Duodenal mucosa (tissue), 2 donors: Measurements from ENCODE around the gene DBNDD1.

ENCODE experiments used
- H3K27ac ChIP-seq: one replicate; pipeline ENCODE4 v1.7.0; 2013; ENCODE audit warnings: low read depth, low read length
- H3K27me3 ChIP-seq, 2 donors: one replicate each; pipeline ENCODE4 v1.7.0; 2013; ENCODE audit warnings: low read length in 2 of 2, control low read depth in 1 of 2; ENCODE audit not compliant: insufficient read depth in 2 of 2, control insufficient read depth in 1 of 2
- H3K36me3 ChIP-seq, 2 donors: one replicate each; pipeline ENCODE4 v1.7.0; 2013; ENCODE audit warnings: low read length in 2 of 2, control low read depth in 1 of 2; ENCODE audit not compliant: insufficient read depth in 2 of 2, control insufficient read depth in 1 of 2
- H3K4me1 ChIP-seq, 2 donors: one replicate each; pipeline ENCODE4 v1.7.0; 2013; ENCODE audit warnings: low read length in 2 of 2, control low read depth in 1 of 2; ENCODE audit not compliant: insufficient read depth in 2 of 2, control insufficient read depth in 1 of 2
- H3K4me3 ChIP-seq, 2 donors: one replicate each; pipeline ENCODE4 v1.7.0; 2013; ENCODE audit warnings: low read length in 2 of 2, low read depth in 1 of 2
- H3K9ac ChIP-seq, 2 donors: one replicate each; pipeline ENCODE4 v1.7.0; 2013; ENCODE audit warnings: low read length in 2 of 2, low read depth in 1 of 2
- H3K9me3 ChIP-seq, 2 donors: one replicate each; pipeline ENCODE4 v1.7.0; 2013; ENCODE audit warnings: low read length in 2 of 2, control low read depth in 1 of 2; ENCODE audit not compliant: control insufficient read depth in 1 of 2

The DBNDD1 gene

DNA sequence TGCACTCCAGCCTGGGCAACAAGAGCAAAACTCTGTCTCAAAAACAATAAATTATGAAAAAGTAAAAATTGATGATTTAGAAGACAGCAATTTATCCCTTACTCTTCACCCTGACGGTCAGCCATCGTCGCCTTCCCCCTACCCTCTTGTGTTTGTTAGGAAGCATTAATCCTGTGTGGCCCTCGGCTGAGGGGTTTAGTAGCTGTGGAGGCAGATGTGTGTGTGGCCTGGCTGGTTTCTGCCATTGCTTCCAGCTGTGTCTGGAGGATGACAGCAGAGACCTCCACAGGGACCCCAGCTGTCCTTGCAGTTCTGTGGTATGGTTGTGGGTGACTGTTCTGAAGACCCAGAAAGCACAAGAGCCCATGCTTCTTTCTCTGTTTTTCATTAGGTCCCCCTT lies 25.9 kb downstream of the DBNDD1 start:
- H3K4me3 ChIP-seq: no peak overlapping the region
- no peaks in the 10 kb centered on the region for H3K27me3 ChIP-seq
- peaks cover 0 to 14% of the 10 kb centered on the region in 2 donors for H3K9me3 ChIP-seq
- H3K9ac ChIP-seq: no peak overlapping the region
- no peaks in the 10 kb centered on the region for H3K4me1 ChIP-seq
- H3K27ac ChIP-seq: no peak overlapping the region
- H3K36me3 ChIP-seq: peaks cover 40 to 69% of the 10 kb centered on the region in 2 donors

DNA sequence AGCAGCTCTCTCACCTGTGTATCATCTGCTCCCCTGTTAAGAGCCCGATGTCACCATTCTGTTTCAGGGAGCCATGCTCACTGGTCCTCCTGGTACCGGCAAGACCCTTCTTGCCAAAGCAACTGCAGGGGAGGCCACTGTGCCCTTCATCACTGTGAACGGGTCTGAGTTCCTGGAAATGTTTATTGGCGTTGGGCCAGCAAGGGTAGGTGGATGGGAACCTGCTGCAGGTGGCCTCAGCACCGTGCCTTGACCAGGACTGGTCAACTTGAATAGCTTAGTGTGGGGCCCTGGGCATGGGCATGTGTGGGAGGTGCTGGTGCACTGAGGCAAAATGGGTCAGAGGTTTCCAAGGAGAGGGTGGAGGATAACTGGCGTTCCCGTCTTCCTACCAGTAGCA lies 28.5 kb downstream of the DBNDD1 start:
- Histone ChIP-seq H3K9ac (no peak overlapping the region), H3K4me3 (no peak overlapping the region), H3K27ac (no peak overlapping the region), H3K27me3 (no peaks in the 10 kb centered on the region), H3K36me3 (peaks cover 44 to 71% of the 10 kb centered on the region in 2 donors), H3K9me3 (peaks cover 0 to 12% of the 10 kb centered on the region in 2 donors), H3K4me1 (no peaks in the 10 kb centered on the region)

DNA sequence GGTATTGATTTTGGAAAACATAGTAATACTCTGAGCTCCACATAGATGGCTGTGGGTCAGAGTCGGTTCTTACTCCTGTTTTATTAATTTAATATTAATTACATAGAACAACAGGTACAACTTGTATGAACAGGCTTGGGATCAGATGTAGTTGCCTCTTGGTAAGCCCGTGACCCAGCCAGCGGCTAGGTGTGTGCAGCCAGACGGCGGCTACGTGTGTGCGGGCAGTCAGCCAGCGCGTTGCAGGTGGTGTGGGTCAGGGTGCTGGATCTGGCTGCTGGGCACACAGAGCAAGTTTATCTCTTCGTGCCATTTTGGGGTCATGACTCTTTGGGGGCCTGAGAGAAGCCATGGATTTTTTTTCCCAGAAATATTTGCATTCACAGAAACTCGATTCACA lies 30.3 kb downstream of the DBNDD1 start:
- no peaks in the 10 kb centered on the region for H3K4me1 ChIP-seq
- H3K36me3 ChIP-seq: peaks cover 39 to 68% of the 10 kb centered on the region in 2 donors
- no peak overlapping the region for H3K9ac ChIP-seq
- H3K27me3 ChIP-seq: no peaks in the 10 kb centered on the region
- H3K4me3 ChIP-seq: no peak overlapping the region
- H3K9me3 ChIP-seq: no peaks in the 10 kb centered on the region
- H3K27ac ChIP-seq: no peak overlapping the region

DNA sequence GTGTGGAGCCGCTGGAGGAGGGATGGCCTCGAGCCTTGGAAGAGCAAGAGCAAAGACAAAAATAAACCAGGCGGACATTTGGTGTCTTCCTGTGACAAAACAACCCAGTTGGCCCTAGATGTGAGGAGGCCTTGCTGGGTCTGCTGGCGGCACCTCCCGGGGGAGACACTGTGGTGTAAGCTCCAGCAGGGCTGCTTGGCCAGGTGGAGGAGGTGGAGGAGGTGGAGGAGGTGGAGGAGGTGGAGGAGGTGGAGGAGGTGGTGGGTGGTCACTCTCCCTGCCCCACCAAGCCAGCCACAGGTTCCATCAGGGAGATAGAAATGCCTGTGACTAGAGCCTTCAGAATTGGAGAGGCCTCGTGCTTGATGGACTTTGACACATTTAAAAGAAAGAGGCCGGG lies 32.1 kb downstream of the DBNDD1 start:
- H3K27ac ChIP-seq: no peak overlapping the region
- H3K9ac ChIP-seq: no peak overlapping the region
- H3K9me3 ChIP-seq: no peaks in the 10 kb centered on the region
- no peak overlapping the region for H3K4me3 ChIP-seq
- H3K36me3 ChIP-seq: peaks cover 39 to 70% of the 10 kb centered on the region in 2 donors
- H3K27me3 ChIP-seq: no peaks in the 10 kb centered on the region
- H3K4me1 ChIP-seq: no peaks in the 10 kb centered on the region

DNA sequence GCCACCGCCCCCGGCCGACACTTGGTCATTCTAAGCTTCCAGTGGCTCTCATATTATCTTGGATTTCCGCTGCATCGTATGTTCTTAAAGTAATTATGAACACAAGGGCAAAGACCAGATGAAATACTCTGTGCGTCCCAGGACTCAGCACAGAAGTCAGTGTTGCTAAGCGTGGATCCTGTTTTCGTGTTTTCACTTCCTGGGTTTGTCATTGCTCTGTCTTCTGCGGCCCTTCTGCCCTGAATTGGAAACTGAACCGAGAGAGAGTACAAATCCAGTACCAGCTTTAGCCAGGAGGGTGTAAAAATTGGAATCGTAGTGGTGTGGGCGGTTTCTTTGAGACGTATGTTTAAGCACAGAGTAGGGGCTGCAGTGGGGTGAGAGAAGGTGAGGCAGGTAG lies 32.7 kb downstream of the DBNDD1 start:
- H3K27me3 ChIP-seq: no peaks in the 10 kb centered on the region
- H3K4me1 ChIP-seq: no peaks in the 10 kb centered on the region
- no peak overlapping the region for H3K27ac ChIP-seq
- H3K4me3 ChIP-seq: no peak overlapping the region
- H3K9ac ChIP-seq: no peak overlapping the region
- peaks cover 39 to 70% of the 10 kb centered on the region in 2 donors for H3K36me3 ChIP-seq
- H3K9me3 ChIP-seq: no peaks in the 10 kb centered on the region

DNA sequence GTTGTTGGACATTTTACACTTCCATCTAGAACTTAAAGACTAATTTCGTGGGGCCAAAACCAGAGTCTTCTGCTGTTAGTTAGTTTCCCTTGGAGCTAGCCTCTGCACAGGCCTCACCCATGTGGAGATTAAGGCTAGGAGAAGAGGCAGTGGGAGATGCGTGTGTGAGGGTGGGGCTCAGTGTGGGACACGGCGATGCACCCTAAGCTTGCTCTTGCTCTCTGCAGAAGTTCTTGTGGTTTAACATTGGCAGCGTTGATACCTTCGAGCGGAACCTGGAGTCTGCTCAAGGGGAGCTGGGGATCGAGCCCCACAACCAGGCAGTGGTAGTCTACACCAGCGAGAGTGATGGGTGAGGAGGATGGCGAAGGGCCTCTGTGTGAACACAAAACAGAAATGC lies 34.0 kb downstream of the DBNDD1 start:
- no peaks in the 10 kb centered on the region for H3K4me1 ChIP-seq

DNA sequence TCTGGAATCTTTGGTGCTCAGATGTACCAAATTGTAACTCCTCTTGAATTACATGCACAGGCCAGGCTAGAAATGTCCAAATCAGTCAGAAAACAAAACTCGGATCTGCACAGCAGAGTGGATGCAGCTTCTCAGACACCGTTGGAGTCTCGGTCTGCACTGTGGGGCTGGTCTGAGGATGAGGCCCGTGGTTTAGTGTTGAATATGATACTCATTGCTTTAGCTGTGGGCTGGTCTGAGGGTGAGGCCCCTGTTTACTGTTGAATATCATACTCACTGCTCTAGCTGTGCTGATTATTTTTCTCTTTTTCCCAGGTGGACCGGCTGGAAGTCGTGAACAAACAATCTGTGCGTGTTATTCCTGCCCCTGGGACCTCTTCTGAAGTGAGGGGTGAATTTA lies 35.0 kb downstream of the DBNDD1 start:
- no peak overlapping the region for H3K27ac ChIP-seq
- H3K4me3 ChIP-seq: no peak overlapping the region
- H3K9ac ChIP-seq: no peak overlapping the region
- no peaks in the 10 kb centered on the region for H3K4me1 ChIP-seq
- H3K36me3 ChIP-seq: peaks cover 33 to 74% of the 10 kb centered on the region in 2 donors
- H3K9me3 ChIP-seq: no peaks in the 10 kb centered on the region
- no peaks in the 10 kb centered on the region for H3K27me3 ChIP-seq

More for the DNA sequence above, 34.0 kb downstream of the DBNDD1 start:
- Histone ChIP-seq H3K27ac (no peak overlapping the region), H3K36me3 (peaks cover 34 to 68% of the 10 kb centered on the region in 2 donors), H3K4me3 (no peak overlapping the region), H3K9me3 (no peaks in the 10 kb centered on the region), H3K27me3 (no peaks in the 10 kb centered on the region), H3K9ac (no peak overlapping the region)

DNA sequence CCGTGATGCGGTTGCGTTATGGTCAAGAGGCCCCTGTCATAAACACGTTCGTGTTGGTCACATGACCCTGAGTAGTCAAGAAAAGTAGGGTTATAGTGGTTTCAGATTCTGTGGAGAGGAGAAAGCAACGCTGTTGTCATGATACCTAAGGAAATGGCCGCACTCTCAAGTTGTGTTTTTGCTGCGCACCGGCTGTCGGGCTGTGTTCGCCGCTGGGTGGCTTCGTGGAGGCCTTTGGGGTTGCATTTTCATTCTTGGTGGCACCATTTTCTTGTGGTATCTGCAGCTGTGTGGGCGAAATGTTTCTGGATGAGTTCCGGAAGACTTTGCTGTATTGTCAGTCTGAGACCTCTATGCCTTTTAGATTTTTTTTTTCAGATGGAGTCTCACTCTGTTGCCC lies 35.7 kb downstream of the DBNDD1 start:
- Histone ChIP-seq H3K36me3 (peaks cover 27 to 74% of the 10 kb centered on the region in 2 donors), H3K4me3 (no peak overlapping the region), H3K27ac (no peak overlapping the region), H3K9ac (no peak overlapping the region), H3K27me3 (no peaks in the 10 kb centered on the region), H3K9me3 (no peaks in the 10 kb centered on the region), H3K4me1 (no peaks in the 10 kb centered on the region)

DNA sequence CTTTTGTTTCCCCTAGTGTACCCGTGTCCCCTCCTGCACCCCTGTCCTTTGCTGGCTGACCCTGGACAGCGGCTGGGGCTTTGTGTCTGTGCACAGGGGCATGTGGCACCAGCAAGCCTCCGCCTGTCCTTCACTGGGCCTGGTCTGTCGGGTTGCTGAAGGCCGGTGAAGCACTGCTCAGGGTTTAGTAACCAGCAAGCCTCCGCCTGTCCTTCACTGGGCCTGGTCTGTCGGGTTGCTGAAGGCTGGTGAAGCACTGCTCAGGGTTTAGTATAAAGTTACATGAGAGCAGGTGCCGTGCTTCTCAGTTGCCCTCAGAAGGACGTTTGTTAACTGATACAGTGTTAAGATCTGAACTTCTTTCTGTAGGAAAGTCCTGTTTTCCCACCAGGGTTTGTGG lies 36.9 kb downstream of the DBNDD1 start:
- Histone ChIP-seq H3K9ac (no peak overlapping the region), H3K9me3 (no peaks in the 10 kb centered on the region), H3K36me3 (peaks cover 31 to 84% of the 10 kb centered on the region in 2 donors), H3K4me1 (no peaks in the 10 kb centered on the region), H3K27ac (no peak overlapping the region), H3K27me3 (no peaks in the 10 kb centered on the region), H3K4me3 (no peak overlapping the region)

DNA sequence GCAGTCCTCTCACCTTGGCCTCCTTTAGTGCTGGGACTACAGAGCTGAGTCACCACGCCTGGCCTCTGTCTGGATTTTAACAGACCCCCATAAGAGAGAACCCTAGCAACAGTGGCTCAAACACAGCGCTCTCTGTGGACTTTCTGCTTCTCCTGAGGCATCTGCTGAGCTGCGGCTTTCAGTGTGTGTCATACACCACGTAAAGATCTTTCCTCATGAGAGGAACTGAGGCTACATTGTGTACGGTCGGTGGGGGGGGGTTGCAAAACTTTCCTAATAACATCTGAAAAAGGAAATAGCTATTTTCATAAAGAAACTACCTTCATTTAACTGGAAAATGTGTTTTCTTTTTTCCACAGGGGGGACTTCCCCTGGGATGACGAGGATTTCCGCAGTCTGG lies 37.8 kb downstream of the DBNDD1 start:
- no peak overlapping the region for H3K9ac ChIP-seq
- H3K36me3 ChIP-seq: peaks cover 31 to 79% of the 10 kb centered on the region in 2 donors
- no peaks in the 10 kb centered on the region for H3K27me3 ChIP-seq
- no peaks in the 10 kb centered on the region for H3K4me1 ChIP-seq
- no peak overlapping the region for H3K27ac ChIP-seq
- no peak overlapping the region for H3K4me3 ChIP-seq
- H3K9me3 ChIP-seq: no peaks in the 10 kb centered on the region

DNA sequence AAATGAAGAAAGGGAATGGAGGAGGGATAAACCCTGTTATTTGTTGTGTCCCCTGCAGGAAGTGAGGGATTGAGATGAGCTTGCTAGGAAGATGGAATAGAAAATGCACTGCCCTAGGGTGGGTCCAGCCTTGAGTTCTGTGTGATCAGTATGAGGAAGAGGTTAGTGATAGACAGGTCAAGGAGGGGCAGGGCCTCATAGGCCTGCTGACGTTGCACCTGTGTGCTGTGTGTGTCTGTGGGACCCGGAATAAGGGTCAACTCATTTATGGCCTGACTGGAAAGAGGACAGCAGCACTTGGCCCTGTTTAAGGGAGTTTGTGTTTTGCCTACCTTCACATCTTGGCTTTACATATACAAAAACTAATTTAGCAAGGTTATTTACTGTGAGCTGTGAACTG lies 44.4 kb downstream of the DBNDD1 start:
- Histone ChIP-seq H3K4me1 (peaks cover 34 to 35% of the 10 kb centered on the region in 2 donors), H3K27ac (no peak overlapping the region), H3K9me3 (no peaks in the 10 kb centered on the region), H3K36me3 (peaks cover 5 to 27% of the 10 kb centered on the region in 2 donors), H3K4me3 (no peak overlapping the region), H3K9ac (no peak overlapping the region), H3K27me3 (no peaks in the 10 kb centered on the region)
